Measurements from ENCODE around the gene TUBB4B.

DNA sequence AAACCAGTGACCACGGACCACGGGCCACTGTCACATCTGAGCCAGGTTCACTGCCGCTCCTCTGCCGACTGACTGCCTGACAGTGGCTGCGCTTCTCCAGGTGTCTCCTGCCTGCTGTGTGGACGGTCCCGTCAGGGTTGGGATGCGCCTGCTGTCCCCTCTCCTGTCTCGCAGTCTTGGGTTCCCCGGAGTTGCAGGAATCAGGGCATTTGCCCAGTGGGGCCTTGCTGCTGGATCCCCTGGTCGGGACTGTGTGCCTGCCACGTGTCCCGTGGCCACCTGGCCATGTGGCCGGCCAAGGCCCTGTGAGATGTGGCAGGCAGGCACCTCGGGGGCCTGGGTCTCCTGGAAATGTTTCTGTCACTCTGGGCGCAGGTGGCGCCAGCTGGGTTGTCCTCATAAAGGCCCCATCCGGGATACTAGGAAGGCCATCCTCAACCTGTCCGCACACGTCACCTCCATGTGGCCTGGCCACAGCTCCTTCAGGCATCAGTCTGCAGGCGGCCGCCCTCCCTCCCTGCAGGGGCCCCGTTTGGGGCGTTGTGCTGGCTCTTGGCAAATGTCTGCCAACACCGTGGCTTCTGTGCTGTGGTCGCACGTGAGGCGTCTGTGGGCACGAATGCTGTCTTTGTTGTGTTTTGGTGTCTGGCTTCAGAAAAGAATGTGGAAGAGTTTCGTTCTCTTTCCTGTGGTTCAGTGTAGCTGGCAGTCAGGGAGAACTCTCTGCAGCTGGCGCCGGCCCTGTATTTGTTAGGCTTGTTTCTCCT lies 30.0 kb downstream of the TUBB4B start:
- TF ChIP-seq, protein P1, sequence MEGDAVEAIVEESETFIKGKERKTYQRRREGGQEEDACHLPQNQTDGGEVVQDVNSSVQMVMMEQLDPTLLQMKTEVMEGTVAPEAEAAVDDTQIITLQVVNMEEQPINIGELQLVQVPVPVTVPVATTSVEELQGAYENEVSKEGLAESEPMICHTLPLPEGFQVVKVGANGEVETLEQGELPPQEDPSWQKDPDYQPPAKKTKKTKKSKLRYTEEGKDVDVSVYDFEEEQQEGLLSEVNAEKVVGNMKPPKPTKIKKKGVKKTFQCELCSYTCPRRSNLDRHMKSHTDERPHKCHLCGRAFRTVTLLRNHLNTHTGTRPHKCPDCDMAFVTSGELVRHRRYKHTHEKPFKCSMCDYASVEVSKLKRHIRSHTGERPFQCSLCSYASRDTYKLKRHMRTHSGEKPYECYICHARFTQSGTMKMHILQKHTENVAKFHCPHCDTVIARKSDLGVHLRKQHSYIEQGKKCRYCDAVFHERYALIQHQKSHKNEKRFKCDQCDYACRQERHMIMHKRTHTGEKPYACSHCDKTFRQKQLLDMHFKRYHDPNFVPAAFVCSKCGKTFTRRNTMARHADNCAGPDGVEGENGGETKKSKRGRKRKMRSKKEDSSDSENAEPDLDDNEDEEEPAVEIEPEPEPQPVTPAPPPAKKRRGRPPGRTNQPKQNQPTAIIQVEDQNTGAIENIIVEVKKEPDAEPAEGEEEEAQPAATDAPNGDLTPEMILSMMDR (conservative IDR thresholded peaks at IDR 0.05; ENCODE audit: low read depth, low read length): no peak
- TF ChIP-seq RAD21 (IDR thresholded peaks at IDR 0.05; ENCODE audit: low read length) (no peak), SMC3 (IDR thresholded peaks at IDR 0.05; ENCODE audit: low read depth, low read length) (no peak), RCOR1 (IDR thresholded peaks at IDR 0.05; ENCODE audit: insufficient replicate concordance, low read length) (no peak), POLR2A (IDR thresholded peaks at IDR 0.05; ENCODE audit: low read depth, low read length) (no peak), BHLHE40 (IDR thresholded peaks at IDR 0.05; ENCODE audit: low read depth, low read length) (no peak), CEBPB (IDR thresholded peaks at IDR 0.05; ENCODE audit: low read depth, low read length) (no peak), NFE2L2 (IDR thresholded peaks at IDR 0.05; ENCODE audit: low read depth, low read length) (no peak), MAFK (IDR thresholded peaks at IDR 0.05; ENCODE audit: low read depth, low read length) (no peak), CHD1 (IDR thresholded peaks at IDR 0.05; ENCODE audit: low read depth, low read length) (no peak), MAZ (IDR thresholded peaks at IDR 0.05; ENCODE audit: borderline replicate concordance, low read depth, low read length) (no peak)
- TF ChIP-seq, protein P2, sequence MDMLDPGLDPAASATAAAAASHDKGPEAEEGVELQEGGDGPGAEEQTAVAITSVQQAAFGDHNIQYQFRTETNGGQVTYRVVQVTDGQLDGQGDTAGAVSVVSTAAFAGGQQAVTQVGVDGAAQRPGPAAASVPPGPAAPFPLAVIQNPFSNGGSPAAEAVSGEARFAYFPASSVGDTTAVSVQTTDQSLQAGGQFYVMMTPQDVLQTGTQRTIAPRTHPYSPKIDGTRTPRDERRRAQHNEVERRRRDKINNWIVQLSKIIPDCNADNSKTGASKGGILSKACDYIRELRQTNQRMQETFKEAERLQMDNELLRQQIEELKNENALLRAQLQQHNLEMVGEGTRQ (IDR thresholded peaks at IDR 0.05; ENCODE audit: low read depth, low read length): no peak
- TF ChIP-seq, protein P3, sequence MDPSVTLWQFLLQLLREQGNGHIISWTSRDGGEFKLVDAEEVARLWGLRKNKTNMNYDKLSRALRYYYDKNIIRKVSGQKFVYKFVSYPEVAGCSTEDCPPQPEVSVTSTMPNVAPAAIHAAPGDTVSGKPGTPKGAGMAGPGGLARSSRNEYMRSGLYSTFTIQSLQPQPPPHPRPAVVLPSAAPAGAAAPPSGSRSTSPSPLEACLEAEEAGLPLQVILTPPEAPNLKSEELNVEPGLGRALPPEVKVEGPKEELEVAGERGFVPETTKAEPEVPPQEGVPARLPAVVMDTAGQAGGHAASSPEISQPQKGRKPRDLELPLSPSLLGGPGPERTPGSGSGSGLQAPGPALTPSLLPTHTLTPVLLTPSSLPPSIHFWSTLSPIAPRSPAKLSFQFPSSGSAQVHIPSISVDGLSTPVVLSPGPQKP (IDR thresholded peaks at IDR 0.05; ENCODE audit: borderline replicate concordance, low read depth, low read length): no peak

Measured in IMR-90 (cell line).